ENCODE measurements around the gene RNF207. TPM values are rescaled to one million over a fixed set of nuclear protein-coding genes. Genes with fewer than 3 reads are reported as not detected.

The RNF207 gene
- total and polyA plus RNA-seq, 2 of the 13 experiments (the other 11 are each of a cell fraction or from before 2014, with no cell fraction given), result 9.8 to 15.9 TPM

- H3K9ac ChIP-seq (ENCODE audit: insufficient read depth, low read depth, low read length), result no peak overlapping the region
- 99% methylated on average over 13 of the region's 13 CpGs for WGBS (ENCODE audit: low lambda C conversion rate)
Observed at GRCh38 chr1:6223617-6224016, 17.7 kb downstream of the RNF207 start.

DNA sequence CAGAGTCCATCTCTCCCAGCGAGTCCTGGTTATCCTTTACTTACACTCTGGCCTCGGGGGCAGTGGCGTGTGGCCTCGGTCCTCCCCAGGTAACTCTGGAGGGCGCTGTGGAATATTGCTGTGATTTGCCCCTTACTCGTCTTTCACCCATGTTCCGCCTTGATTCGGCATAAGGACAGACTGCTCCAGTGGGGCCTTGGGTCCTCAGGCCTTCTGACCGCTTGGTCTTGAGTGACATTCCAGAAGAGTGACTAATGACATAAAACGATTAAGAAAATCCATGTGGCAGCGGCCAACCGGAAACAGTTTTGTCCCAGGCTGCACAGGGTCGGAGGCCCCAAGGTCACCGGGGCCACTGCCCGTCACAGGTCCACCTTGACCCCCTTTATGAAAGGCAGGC is 18.8 kb downstream of the RNF207 start:
- DNase-seq (ENCODE audit: low spot score) (no peak), FAIRE-seq (no peak), ATAC-seq (peak; percentile 13; the same call in 1 of the 3 replicates)
- no peak overlapping the region for H3K4me2 ChIP-seq (ENCODE audit: low read depth, low read length)
- TF ChIP-seq ATF5 (CRISPR knock-in tag; IDR thresholded peaks at IDR 0.05; ENCODE audit: low read depth) (no peak), ATRX (CRISPR knock-in tag; IDR thresholded peaks at IDR 0.05; ENCODE audit: borderline replicate concordance) (no peak), AGO2 (optimal IDR thresholded peaks at IDR 0.05; ENCODE audit: low read depth, low read length) (peak; percentile 29), MXI1 (IDR thresholded peaks at IDR 0.05; ENCODE audit: borderline replicate concordance, low read depth, low read length) (no peak), MEIS2 (CRISPR knock-in tag; IDR thresholded peaks at IDR 0.05) (no peak)
- no peak overlapping the region for H3K27ac ChIP-seq (ENCODE audit: extremely low read length, insufficient read depth, low read length)
- no peak overlapping the region for H3K4me3 ChIP-seq (replicated peaks in 1 of 3; ENCODE audit: insufficient read depth in 1 of 3, low read depth in 2 of 3, low read length in 3 of 3)
- CTCF ChIA-PET (ENCODE audit: low intra/inter-chr PET ratio, low total read pairs), result no interaction called here
- no peaks in the 10 kb centered on the region for H4K20me1 ChIP-seq (ENCODE audit: insufficient read depth, low read length)
- intact Hi-C loops (cut with micrococcal nuclease; ENCODE audit: unreplicated experiment) (no loop called here), in situ Hi-C loops (cut with HindIII; ENCODE audit: extremely low pct_ligation_motif_present, low pct_unique_long_range_greater_than_20kb) (no loop called here)
- no peaks in the 10 kb centered on the region for H3K4me1 ChIP-seq (ENCODE audit: insufficient read depth, low read length)
- H2AFZ ChIP-seq (ENCODE audit: low read length), result no peak overlapping the region
- peaks cover 9 to 49% of the 10 kb centered on the region in 2 experiments; a peak in 4 of 5 replicates for H3K36me3 ChIP-seq (replicated peaks in 1 of 2; ENCODE audit: control insufficient read depth in 1 of 2, insufficient read depth in 2 of 2, low read length in 2 of 2)
- no peak overlapping the region for H3K9ac ChIP-seq (ENCODE audit: insufficient read depth, low read depth, low read length)
- no peaks in the 10 kb centered on the region for H3K27me3 ChIP-seq (ENCODE audit: control insufficient read depth in 1 of 2, insufficient read depth in 2 of 2, low read length in 2 of 2)
- BruUV-seq (replicated peaks), result no TSS peak
- WGBS (ENCODE audit: low lambda C conversion rate), result 93% methylated on average over 11 of the region's 15 CpGs
- no peaks in the 10 kb centered on the region for H3K79me2 ChIP-seq (ENCODE audit: insufficient read depth, low read length)
- H3K9me3 ChIP-seq (ENCODE audit: low read length), result no peaks in the 10 kb centered on the region
- POLR2A ChIA-PET, result interaction anchor here (0.7 to 1.6 kb wide), 2 partner anchors 12 to 18 kb away, joined by 3 read pairs; no protein-coding TSS in a partner anchor

More at GRCh38 chr1:6223617-6224016, 17.7 kb downstream of the RNF207 start:
- Histone ChIP-seq H3K4me2 (ENCODE audit: low read depth, low read length) (no peak overlapping the region), H3K27me3 (ENCODE audit: control insufficient read depth in 1 of 2, insufficient read depth in 2 of 2, low read length in 2 of 2) (no peaks in the 10 kb centered on the region), H3K9me3 (ENCODE audit: low read length) (no peaks in the 10 kb centered on the region), H3K4me1 (ENCODE audit: insufficient read depth, low read length) (no peaks in the 10 kb centered on the region), H4K20me1 (ENCODE audit: insufficient read depth, low read length) (no peaks in the 10 kb centered on the region), H3K4me3 (replicated peaks in 1 of 3; ENCODE audit: insufficient read depth in 1 of 3, low read depth in 2 of 3, low read length in 3 of 3) (no peak overlapping the region), H2AFZ (ENCODE audit: low read length) (no peak overlapping the region), H3K79me2 (ENCODE audit: insufficient read depth, low read length) (no peaks in the 10 kb centered on the region), H3K36me3 (replicated peaks in 1 of 2; ENCODE audit: control insufficient read depth in 1 of 2, insufficient read depth in 2 of 2, low read length in 2 of 2) (peaks cover 7 to 45% of the 10 kb centered on the region in 2 experiments; a peak in 4 of 5 replicates), H3K27ac (ENCODE audit: extremely low read length, insufficient read depth, low read length) (no peak overlapping the region)
- intact Hi-C loops (cut with micrococcal nuclease; ENCODE audit: unreplicated experiment), result no loop called here
- BruUV-seq (replicated peaks), result TSS peak; percentile 58
- ChIA-PET CTCF (ENCODE audit: low intra/inter-chr PET ratio, low total read pairs) (no interaction called here), POLR2A (interaction anchor here (1.3 to 1.6 kb wide), 2 partner anchors 15 to 17 kb away, joined by 3 read pairs; no protein-coding TSS in a partner anchor)
- in situ Hi-C loops (cut with HindIII; ENCODE audit: extremely low pct_ligation_motif_present, low pct_unique_long_range_greater_than_20kb), result no loop called here
- TF ChIP-seq NBN (conservative IDR thresholded peaks at IDR 0.05), result no peak
- 0 out of 2 replicates have a peak, but pooled peaks have one; percentile 22 for TF ChIP-seq ZNF629 (CRISPR knock-in tag; conservative IDR thresholded peaks at IDR 0.05)
- ATAC-seq (no peak), DNase-seq (ENCODE audit: low spot score) (no peak), FAIRE-seq (no peak)
